H1 (cell line): ENCODE data around the gene CENPX. TPM values are rescaled to one million over a fixed set of nuclear protein-coding genes. Genes with fewer than 3 reads are reported as not detected.

Experiments
- ASH2L ChIP-seq: fragments of 200-600, 300-600 bp; sonication (generic); IDR thresholded peaks from one replicate; pipeline ENCODE4 v1.7.1; 2017; ENCODE audit warnings: low read length
- BACH1 ChIP-seq: IDR thresholded peaks from 2 replicates; pipeline ENCODE4 v1.6.1; 2012; ENCODE audit warnings: low read length, improper control_type of control experiment
- HDAC6 ChIP-seq: IDR thresholded peaks from one replicate; pipeline ENCODE4 v1.7.1; 2012; ENCODE audit warnings: low read depth, mild to moderate bottlenecking, inconsistent platforms, low read length, moderate library complexity
- KDM1A ChIP-seq: fragments of 200-600, 300-600 bp; sonication (generic); IDR thresholded peaks from 2 replicates; pipeline ENCODE4 v1.7.1; 2016; ENCODE audit warnings: mild to moderate bottlenecking, low read length, borderline replicate concordance
- POLR2A ChIP-seq, 2 experiments: IDR thresholded peaks; 1 replicate in 1 of 2; 2 replicates in 1 of 2; pipeline ENCODE4 v1.6.1; 2011; ENCODE audit warnings: low read depth in 2 of 2, low read length in 2 of 2, mild to moderate bottlenecking in 2 of 2; ENCODE audit errors: control extremely low read depth in 1 of 2
- RFX5 ChIP-seq: IDR thresholded peaks from 2 replicates; pipeline ENCODE4 v1.6.1; 2011; ENCODE audit warnings: low read depth, low read length, improper control_type of control experiment, borderline replicate concordance
- SP2 ChIP-seq: IDR thresholded peaks from 2 replicates; pipeline ENCODE4 v1.6.1; 2012; ENCODE audit warnings: mild to moderate bottlenecking, low read length, inconsistent platforms
- polyA plus RNA-seq, 7 experiments: library from polyadenylated mRNA; depleted of rRNA in 3 of 7; stranded (reverse) in 5 of 7; unstranded in 2 of 7; fragments of >200 nt in 5 of 7; fragments of 200-250 nt in 2 of 7; gene quantifications; 1 replicate in 5 of 7; 2 replicates in 1 of 7; 4 replicates in 1 of 7; pipeline versions ENCODE4 v1.2.1 to v1.2.3, GENCODE V29; 2011 to 2013; ENCODE audit warnings: missing spikeins in 2 of 7, mixed read lengths in 2 of 7
- total RNA-seq: library from RNA; stranded (reverse); fragmentation: NEBNext Ultra II Directional; extraction: Animal tissue kit (Norgen Biotek cat#: 25700); gene quantifications from 2 replicates; pipeline ENCODE4 v1.2.1, GENCODE V29; 2021

The CENPX gene
- total and polyA plus RNA-seq, 2 of the 8 experiments (the other 6 are each of a cell fraction or from before 2014, with no cell fraction given): 116 to 122 TPM

- TF ChIP-seq POLR2A (IDR thresholded peaks at IDR 0.05; ENCODE audit: control extremely low read depth in 1 of 2, low read depth in 2 of 2, low read length in 2 of 2) (no peak), RFX5 (no peak), BACH1 (no peak), SP2 (no peak), ASH2L (no peak), HDAC6 (no peak), KDM1A (no peak)
Observed at GRCh38 chr17:82062984-82063368, 40.3 kb upstream of the CENPX start (continued).
